Fibroblast of skin of back (primary cell): ENCODE measurements around the gene MORC4.
A peak's percentile ranks its signal among the peaks of the same experiment; 100 is the strongest.

Experiments
- DNase-seq: peaks from one replicate; pipeline ENCODE4 v3.0.0-alpha.2; 2013

MORC4 gene

GRCh38 chrX:106905064-106905708, 94.8 kb downstream of the MORC4 start:
- no peak for DNase-seq

- no peak for DNase-seq
These were observed 96.0 kb downstream of the MORC4 start for GRCh38 chrX:106903856-106904528.

GRCh38 chrX:106903291-106903824, 96.7 kb downstream of the MORC4 start, which contains the start of gene RIPPLY1:
Gene RIPPLY1 (minus strand): TSS chrX:106903341. CDS start chrX:106903287, 54 bp downstream.
- DNase-seq = no peak

GRCh38 chrX:106902684-106903083, 97.3 kb downstream of the MORC4 start:
- DNase-seq = no peak

- DNase-seq = no peak
These were observed 98.2 kb downstream of the MORC4 start for GRCh38 chrX:106901781-106902219.

GRCh38 chrX:106901341-106901740, 98.7 kb downstream of the MORC4 start:
- DNase-seq = no peak

- DNase-seq = no peak
These were observed 100.2 kb downstream of the MORC4 start for GRCh38 chrX:106899841-106900240.

GRCh38 chrX:106899276-106899675, 100.7 kb downstream of the MORC4 start:
- no peak for DNase-seq

GRCh38 chrX:106898462-106898861, 101.5 kb downstream of the MORC4 start:
- peak; percentile 47 for DNase-seq

- peak; percentile 58 for DNase-seq
These were observed 102.8 kb downstream of the MORC4 start for GRCh38 chrX:106897259-106897658.

GRCh38 chrX:106894978-106895452, 105.0 kb downstream of the MORC4 start:
- DNase-seq = peak; percentile 80

GRCh38 chrX:106894392-106894909, 105.6 kb downstream of the MORC4 start:
- DNase-seq = peak; percentile 64

GRCh38 chrX:106891762-106892460, 108.1 kb downstream of the MORC4 start:
- DNase-seq = no peak
